Kidney capillary endothelial cell (primary cell): ENCODE data around the gene TUBGCP6.

Source experiments
- DNase-seq: peaks from one replicate; pipeline ENCODE4 v3.0.0-alpha.2; 2018; ENCODE audit warnings: low spot score

Gene TUBGCP6

DNA sequence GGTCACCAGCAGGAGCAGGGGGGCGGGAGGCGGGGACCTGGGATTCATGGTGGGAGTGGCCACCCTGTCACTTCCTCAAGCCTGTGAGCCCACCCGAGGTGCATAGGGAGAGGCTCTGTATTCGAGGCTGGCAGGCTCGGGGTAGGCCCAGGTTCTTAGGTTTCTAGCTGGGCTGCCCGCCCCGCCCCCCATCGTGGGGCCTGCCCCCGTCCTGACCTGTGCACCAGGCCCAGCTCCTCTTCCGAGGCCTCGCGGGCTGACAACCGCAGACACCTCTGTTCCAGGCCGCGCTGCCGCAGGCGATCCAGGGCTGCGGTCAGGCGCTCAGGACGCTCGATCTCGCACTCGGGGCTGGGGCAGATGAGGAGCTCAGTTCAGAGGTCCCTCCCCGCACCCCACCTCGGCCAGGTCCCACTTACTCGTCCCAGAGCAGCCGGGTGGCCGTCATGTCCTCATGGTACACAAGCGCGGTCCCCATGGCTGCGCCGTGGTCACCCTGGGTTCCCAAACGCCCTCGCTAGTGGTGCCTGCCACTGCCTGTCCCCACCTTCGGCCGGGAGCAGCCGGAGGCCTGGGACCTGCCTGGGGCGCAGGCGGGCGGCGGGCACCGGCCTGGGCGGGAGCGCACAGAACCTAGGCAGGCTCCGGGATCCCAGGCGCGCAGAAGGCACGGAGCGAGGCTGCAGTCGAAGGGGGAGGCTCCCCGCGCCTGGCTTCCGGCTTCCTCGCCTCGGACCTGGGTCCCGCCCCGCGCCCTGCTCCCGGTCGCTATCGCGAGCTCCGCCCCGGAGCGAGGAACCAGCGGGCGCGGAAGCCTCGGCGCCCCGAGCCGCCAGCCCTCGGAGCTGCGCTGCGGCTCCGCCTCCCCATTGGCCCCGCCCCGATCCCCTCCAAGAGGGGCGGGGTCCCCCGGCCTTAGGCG is 6.0 kb upstream of the TUBGCP6 start, which contains the start of gene HDAC10:
HDAC10 (minus strand) TSS at position 711 of the 922 bp plus-strand sequence; CDS start at position 478, 233 bp downstream.
- no peak for DNase-seq

DNA sequence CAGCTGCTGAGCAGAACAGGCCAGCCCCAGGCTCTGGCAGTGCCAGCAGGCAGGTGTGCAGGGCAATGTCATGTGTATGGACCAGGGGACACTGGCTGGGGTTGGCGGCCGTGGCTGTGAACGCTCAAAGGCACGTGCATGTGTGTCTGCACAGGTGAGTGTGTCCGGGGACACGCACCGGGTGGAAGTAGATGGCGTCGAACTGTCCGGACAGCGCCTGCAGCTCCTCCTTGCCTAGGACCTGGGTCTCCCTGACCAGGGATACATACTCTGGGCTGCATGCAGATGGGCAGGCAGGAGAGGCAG is 5.4 kb upstream of the TUBGCP6 start:
- no peak for DNase-seq

DNA sequence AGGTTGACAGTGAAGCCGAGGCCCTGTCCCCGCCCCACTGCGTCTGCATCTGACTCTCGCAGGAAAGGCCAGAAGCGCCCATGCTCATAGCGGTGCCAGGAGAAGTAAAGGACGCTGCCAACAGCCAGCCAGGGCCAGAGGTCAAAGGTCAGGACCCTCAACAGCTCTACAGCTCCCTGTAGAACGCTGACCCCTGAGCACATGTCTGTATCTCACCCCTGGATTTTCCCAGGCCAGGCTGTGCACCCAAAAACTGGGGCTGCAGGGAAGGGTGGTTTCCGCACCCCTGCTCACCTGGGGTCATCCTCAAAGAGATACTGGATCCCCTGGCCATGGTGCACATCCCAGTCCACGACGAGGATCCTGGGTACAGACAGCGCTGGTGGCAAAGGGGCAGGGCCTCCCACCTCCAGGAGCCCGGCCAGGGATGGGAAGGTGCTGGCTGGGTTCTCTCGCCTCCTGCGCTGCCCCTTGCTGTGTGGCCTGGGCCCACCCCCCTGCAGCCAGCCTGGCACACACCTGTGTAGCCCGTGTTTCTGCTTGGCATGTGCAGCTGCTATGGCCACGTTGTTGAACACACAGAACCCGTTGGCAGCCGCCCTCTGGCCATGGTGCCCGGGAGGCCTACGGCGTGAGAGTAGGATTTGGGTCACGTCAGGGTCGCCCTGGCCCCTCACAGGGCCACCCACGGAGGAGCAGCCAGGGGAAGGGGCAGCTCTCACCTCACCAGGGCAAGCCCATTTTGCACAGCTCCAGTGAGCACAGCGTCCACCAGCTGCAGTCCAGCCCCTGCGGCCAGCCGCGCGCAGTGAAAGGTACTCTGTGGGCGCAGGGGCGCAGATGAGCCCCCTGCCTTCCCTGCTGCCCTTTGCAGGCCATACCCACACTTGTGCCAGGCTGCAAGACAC is 4.8 kb upstream of the TUBGCP6 start:
- no peak for DNase-seq

DNA sequence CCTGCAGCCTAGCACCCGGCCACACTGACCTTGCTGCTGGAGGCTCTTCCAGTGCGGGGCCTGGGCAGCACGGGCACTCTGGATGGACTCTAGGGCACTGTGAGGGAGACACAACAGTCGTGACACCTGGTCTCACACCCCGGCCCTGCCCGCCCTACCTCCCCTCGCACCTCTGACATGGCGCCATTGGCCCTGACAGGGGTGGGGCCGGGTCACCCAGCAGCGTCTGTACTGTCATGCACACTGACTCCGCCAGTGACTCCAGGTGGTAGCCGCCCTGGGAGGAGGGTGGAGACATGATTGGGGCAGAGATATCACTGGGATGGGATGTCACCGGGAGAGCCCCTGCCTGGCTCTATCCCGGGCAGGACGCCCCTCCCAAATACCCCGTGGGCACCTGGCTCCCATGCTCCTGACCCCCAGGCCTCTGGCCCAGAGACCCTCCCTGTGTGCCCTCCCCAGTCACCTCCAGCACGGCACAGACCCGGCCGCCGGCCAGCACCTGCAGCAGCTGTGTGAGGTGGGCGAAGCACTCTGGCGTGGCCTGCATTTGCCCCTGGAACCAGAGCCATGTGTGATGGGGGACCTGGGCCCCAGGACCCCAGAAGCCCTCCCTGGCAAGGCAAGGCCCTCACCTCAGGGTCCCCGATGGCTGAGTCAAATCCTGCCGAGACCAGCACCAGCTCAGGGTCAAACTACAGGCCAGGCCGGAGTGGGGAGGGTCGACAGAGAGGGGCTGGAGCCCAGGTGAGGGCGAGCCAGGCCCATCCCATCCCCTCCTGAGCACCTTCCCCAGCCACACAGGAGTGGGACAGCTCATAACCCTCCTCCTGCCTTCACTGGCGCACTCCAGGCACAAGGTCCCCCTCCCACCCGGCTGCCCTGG is 3.6 kb upstream of the TUBGCP6 start:
- DNase-seq: no peak

DNA sequence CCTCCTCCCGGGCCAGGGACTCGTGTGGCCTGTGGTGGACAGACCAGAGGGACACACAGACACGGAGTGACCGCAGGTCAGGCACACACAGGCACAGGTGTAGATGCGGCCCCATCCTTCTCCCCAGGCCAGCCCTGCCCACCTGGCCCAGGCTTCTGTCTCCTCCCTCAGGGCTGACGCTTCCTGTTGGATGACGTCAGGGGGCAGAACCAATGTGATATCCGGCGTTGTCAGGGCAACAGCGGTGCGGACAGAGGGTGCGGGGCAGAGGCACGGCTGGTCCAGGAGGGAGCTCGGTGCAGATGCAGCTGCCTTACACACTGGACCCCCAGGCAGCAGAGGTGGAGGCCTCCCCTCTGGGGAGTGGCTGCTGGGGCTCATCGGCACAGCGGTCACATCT is 2.9 kb upstream of the TUBGCP6 start:
- no peak for DNase-seq

DNA sequence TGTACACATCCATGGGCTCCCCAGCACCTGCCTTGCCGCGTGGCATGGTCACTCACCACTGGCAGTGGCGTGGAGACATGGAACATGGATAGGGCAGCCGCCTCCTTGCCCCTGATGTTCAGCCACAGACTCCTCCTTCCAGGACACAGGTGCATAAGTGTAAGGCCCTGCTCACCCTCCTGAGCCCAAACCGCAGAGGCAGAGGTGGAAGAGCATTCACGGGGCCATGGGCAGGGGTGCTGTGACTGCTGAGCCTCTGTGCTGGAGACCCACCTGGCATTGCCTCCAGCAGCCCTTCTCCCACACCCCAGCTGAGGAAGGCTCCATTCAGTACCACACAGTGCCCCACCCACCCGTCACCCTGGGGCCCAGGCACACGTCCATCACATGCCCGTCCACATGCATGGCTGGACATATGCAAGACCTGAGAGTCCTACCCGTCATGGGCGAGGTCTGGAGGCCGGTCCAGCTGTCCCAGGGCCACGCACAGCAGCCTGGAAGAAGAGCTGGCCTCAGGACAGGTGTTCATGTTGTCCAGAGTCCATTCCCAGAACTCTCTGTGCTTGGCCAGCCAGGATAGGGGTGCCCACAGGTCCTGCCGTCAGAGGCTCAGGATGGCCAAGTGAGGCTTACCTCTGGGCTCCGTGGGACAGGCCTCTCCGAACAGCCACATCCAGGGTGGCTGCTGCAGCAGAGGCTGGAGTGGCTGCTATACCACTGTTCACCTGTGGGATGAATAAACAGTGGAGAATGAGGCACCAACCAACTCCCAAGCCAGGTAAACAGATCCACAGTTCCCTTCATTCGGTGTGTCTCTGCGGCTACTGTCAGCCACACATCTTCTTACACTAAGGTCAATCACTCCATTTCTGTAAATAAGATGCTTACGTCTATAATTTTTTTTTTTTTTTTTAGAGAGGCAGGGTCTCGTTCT is 1.7 kb upstream of the TUBGCP6 start:
- no peak for DNase-seq

DNA sequence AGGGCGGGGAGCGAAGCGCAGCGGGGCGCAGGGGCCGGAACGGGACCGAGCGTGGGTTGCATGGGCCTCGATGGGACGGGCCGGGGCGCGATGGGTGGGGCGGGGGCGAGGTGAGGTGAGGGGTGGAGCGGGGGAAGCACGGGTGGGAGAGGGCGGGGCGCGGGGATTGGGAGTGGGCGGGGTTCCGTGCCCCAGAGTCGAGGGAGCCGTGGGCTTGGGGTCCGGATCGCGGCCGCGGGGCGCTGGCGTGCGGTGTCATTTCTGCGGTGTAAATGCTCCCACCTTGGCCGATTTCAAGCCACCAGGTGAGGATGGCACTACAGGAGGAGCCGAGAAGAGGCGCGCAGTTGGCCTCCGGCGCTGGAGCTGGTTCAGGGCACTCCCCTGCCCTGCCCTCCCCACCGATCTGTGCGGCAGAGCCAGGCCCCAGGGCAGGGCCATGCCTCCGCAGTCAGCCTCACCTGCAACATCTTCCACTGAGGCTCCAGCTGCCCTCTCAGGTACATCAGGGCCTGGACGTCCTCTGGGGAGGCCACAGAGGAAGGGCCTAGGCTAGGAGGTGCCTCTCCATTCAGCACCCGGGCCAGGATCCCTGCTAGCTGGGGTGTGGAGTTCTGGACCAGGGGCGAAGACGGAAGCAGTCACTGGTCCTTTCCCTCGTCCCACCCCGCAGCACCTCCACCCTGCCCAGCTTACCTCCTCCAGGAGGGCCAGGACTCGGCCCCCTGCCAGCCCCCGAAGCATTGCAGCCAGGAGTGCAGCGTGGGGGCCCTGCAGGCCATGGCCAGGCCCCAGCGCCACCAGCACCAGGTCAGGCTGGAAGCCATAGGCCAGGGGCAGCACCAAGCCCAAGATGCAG is 620 bp upstream of the TUBGCP6 start:
- DNase-seq: no peak

DNA sequence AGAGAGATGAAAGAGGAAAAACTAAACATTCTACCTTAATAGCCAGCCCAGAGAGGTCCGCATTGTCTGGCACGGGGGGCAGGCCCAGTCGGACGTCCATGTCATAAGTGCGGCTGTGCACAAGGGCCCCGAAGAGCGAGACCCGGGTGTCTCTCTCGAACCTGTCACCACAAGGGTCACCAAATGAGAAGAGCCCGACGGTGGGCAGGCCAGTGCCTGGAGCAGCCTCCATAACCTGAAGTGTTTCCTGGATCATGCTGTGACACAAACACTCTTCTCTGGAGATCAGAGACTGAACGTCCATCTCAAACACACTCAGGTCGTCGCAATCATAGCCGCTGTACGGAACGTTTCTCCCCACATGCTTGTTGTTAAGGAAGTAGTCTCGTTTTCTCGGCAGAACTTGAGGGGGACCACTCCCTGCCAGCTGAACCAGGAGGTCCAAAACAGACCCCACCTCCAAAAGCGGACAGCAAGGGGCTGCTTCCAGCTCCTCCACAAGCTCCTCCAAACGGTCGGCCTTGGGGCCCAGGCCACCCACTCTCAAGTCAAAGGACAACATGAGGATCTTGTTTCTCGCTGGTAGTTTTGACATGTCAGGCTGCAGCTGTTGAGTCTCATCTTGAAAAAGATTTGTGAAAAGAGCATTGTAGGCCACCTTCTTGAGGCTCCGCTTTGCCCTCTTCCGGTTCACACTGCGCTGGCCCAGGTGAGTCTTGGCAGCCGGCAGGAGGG is 971 bp downstream of the TUBGCP6 start:
- no peak for DNase-seq

DNA sequence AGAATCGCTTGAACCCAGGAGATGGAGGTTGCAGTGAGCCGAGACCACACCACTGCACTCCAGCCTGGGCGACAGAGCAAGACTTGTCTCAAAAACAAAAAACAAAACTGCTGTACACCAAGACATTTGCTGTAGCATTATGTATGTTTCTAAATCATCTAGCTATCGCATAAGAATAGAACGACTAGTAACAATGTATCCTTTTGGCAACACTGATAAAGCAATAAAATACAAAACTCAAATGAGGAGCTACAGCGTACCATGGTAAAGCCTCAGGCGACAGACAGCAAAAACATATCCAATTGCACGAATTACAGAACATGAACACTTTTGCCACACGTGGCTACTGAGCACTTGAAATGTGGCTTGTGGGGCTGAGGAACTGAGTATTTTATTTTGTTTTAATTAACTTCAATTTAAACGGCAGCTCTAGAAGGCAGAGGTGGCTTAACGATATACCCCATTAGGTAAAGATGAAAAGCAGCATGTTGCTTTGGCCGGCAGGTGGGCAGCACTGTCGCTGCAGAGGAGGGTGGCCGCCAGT is 2.3 kb downstream of the TUBGCP6 start:
- DNase-seq: no peak

DNA sequence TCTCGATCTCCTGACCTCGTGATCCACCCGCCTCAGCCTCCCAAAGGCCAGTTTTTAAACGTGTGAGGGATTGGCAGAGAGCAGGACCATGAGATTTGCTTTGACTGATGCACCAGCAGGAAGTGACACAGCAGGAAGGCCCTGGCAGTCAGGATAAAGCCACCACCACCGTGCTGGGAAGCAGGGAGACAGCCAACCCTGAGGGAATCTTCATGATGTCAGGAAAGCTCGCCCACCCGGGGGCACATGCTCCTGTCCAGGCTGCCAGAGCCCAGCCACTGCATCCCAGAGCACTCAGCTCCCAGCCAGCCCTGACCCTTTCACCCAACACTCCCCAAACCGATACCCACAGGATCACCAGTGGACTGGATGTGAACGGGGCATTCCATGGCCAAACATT is 6.1 kb downstream of the TUBGCP6 start:
- no peak for DNase-seq

DNA sequence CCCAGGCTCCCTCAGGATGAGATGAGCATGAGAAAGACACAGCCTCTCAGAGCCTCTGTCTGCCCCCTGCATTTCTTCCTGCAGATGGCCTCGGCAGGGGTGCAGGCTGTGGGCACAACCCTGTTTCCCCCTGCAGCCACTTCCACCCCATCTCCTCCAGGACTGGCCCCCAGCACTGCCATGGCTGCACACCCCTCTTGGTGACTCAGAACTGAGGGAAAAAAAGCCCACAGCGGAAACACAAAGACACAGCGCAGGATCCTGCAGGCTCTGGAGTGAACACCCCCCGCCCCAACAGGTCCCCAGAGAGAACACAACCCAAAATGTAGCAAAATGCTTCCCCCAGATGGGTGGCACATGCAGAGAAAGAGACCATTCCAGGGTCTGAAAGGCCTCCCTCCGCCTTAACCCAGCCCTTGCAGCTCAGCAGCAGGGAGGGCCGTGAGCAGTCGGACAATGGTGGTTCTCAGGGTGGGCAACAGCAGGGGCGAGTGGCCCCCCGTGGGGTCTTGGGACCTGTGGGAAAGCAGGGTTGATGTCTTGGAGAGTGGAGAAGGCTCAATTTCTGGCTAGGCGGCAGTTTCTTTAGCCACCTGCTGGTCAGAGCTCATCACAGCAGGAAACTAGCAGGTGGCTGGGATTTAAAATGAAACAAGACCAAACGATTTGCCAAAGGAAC is 8.0 kb downstream of the TUBGCP6 start:
- no peak for DNase-seq

DNA sequence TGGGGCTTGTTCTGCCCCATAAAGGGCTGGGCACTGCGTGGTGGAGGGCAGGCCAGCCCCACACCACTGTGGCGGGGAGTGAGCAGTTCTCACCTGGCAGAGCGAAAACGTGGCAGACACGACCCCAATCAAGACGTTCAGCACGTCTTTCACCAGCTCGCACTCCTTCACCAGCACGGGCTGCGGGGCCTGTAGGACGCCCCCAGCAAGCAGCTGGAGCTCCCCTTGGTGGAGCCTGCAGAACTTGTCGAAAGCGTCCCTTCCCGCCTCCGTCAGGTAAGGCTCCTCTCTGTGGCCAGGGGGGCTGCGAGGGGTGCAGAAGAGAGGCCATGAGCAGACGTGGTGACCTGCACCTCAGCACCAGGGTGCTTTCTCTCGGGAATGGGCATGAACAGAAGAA is 11.6 kb downstream of the TUBGCP6 start:
- DNase-seq: no peak

DNA sequence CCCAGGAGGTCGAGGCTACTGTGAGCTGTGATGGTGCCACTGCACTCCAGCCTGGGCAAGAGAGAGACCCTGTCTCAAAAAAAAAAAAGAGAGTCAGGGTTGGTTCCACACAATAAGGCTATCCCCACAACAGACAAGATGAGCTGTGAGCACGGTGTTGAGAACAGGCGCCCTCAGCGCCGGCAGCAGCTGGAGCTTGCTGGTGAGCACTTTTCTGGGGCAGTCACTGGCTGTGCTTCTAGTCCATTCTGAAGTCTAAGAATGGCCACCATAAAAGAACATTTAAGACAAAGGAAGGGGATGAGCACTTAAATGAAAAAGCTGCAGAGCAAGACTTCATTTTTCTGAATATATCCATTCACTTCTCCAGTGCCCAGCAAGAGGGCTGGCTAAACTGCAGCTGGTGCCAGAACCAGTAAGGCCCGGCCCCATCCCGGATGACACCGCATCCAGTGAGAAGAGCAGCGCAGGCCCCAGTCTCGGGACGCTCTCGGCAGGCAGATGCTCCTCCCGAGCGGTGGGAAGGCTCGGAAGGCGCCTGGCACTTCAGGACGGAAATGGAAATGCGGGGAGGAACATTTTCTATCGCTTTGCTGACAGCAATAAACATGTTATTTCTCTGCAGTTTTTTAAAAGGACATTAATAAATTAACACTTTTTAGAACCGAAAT is 12.2 kb downstream of the TUBGCP6 start:
- DNase-seq: no peak

DNA sequence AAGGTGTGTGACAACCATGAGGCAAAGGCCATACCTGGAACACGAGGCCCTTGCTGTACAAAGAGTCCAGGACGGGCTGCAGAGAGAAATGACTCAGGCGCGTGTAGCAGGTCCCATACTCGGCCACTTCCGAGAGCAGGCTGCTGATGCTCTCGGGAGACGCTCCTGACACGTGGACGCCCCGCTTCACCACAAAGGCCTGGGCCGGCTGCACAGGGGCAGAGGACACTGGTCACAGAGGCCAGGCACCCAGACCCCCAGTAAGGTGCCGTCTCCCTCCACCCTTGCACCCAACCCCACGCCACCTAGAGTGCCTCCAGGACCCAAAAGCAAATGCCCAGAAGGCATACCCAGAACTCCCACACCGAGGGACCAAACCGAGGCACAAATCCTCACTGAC is 15.5 kb downstream of the TUBGCP6 start:
- DNase-seq: no peak

DNA sequence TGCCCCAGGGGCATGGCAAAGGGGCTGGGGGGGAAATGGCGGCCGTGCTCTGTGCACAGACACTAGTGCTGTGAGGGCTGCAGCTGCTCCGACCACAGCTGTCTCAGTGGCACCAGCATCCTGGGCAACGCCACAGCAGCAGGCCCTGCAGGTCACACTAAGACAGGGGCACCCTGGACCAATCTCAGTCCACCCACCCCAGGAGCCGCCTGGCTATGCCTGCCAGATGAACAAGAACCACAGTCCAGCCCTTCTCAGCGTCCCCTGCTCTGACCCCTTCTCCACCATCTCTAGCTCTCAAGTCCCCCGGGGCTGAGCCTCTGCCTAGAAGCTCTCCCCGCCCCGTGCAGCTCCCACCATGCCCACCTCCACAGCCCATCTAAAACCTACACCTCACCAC is 16.5 kb downstream of the TUBGCP6 start:
- no peak for DNase-seq

DNA sequence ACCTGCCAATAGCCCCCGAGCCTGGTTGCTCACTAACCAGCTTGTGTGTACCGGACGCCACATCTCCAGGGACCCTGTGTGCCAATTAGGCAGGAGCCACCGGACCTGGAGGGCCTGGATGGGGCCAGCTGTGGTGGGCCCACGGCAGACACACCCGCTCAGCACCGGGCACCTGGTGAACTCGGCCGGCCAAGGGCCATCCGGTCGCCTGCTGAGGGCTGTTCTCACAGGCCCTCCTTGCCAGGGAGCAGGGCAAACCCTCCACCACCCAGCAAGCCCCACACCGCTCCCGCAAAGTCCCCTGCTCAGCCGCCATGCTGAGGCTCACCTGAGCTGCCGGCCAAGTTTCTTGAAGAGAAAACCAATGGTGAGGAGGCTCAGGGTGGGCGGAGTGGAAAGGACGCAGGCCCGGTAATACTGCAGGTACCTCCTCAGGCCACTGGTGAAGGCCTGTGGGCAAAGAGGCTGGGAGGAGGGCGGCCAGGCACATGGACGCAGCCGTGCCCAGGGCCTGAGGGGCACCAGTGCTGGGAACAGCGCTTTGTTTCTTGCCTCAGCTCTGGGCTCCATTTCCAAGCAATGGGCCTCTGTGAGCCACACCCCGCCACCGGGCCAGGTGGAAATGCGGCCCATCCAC is 17.1 kb downstream of the TUBGCP6 start:
- DNase-seq: no peak

DNA sequence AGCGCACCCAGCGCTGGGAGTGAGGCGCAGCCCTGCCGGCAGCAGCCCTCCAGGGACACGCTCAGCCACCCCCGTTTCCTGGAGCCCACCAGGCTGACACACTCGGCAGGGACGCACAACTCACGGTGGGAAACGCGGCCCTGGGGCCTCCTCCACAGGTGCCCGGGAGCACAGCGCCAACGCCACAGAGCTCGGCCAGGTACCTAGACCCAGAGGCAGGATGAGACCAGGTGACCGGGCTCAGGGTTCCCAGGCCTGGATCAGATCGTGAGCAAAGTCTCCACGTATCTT is 18.0 kb downstream of the TUBGCP6 start:
- DNase-seq: no peak
